Renal pelvis (tissue), 4 donors: ENCODE measurements around the gene CACNA2D2. TPM values are rescaled to one million over a fixed set of nuclear protein-coding genes. Genes with fewer than 3 reads are reported as not detected.
"Not testable (repeated sequence)": the region's sequence is repeated elsewhere in the genome, so short reads cannot be mapped to it uniquely, and the experiment has no call there.

Source experiments
- DNase-seq: peaks from one replicate; pipeline ENCODE4 v3.0.0-alpha.2; 2013
- polyA plus RNA-seq, 3 donors: library from polyadenylated mRNA; unstranded; fragments of 120-200 nt; gene quantifications; one replicate each; pipeline ENCODE4 v1.2.1, GENCODE V29; 2013; ENCODE audit not compliant: insufficient read length in 3 of 3

CACNA2D2 gene
- polyA plus RNA-seq, 3 donors, result 17.2 to 18.3 (median 17.9) TPM

GRCh38 chr3:50530001-50530970, 26.9 kb upstream of the CACNA2D2 start:
- no peak for DNase-seq

- peak; percentile 58 for DNase-seq
These were observed 22.6 kb upstream of the CACNA2D2 start for GRCh38 chr3:50525987-50526386.

GRCh38 chr3:50525191-50525910, 21.9 kb upstream of the CACNA2D2 start:
- no peak for DNase-seq

- no peak for DNase-seq
These were observed 21.3 kb upstream of the CACNA2D2 start for GRCh38 chr3:50524746-50525145.

GRCh38 chr3:50523279-50523811, 19.9 kb upstream of the CACNA2D2 start:
- peak; percentile 86 for DNase-seq

DNA sequence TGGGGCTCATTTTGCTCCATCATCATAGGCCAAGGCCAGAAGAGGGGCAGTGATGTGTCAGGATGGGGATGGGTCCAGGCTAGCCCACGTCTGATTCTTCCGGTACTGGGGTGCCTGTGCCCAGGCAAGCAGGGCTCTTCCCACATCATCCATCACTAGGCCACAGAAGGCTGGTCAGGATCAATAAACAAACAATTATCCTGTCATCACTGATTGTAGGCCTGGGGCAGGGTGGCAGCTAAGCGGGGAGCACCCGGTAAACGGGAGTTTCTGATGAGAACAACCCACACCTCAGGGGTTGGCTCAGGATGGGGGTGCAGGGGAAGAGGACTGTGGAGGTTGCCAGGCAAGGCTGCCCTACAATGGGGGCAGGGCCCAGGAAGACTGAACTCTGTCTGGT, 18.1 kb upstream of the CACNA2D2 start:
- no peak for DNase-seq

GRCh38 chr3:50520849-50521248, 17.4 kb upstream of the CACNA2D2 start:
- no peak for DNase-seq

- peak; percentile 54 for DNase-seq
These were observed 16.1 kb upstream of the CACNA2D2 start for GRCh38 chr3:50519471-50520089.

DNA sequence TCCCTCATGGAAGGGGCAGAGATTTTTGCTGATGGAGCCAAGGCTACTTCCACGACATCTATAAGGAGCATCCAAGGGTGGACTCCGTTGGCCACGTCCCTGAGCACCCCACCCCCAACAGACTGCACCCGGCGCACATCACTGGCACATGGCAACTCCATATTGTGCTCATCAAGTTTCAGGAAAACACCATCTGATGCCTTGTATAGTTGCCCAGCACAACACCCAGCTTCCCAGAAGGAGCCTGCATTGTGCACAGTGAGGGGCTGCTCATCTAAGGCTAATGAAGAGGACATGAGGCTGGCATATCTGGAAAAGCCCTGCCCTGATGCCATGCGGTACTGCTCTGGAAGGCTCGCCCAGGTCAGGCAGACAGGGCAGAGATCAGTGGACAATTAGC, 15.0 kb upstream of the CACNA2D2 start:
- DNase-seq, result no peak

DNA sequence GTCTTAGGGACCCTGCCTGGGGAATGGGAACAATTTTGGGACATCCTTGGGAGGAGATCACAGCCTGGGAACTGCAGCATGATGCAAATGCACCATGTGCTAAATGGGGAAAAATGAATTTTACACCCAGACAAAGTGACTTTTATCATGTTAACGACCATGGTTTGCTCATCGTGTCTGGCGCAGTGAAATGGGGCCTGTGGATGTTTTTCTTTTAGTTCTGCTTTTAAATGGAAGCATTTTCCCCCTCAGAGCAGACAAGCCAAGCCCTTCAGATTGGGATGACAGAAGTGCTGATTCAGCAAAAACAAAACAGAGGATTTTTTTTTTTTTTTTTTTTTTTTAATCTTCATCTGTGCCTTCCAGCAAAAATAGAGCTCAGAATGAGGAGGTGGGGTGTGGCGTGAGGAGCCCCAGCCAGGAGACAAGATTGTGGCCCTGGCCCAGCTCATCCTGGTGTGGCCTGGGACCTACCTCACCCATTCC, 14.3 kb upstream of the CACNA2D2 start:
- DNase-seq, result no peak

GRCh38 chr3:50516440-50516871, 13.0 kb upstream of the CACNA2D2 start:
- no peak for DNase-seq

GRCh38 chr3:50515565-50516439, 12.4 kb upstream of the CACNA2D2 start:
- peak; percentile 88 for DNase-seq

DNA sequence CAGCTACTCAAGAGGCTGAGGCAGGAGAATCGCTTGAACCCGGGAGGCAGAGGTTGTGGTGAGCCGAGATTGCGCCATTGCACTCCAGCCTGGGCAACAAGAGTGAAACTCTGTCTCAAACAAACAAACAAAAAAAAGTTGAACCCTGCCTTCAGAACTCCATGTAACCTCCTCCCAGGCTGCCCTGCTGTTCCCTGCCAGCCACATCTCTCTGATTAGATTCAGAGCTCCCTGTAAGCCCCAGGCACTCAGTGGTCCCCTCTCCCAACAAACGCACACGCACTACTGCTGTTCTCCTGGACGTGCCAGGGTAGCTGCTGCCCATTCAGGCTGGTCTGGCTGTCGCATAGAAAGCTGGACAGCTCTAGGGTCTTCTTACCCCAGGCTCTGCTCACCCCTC, 9.5 kb upstream of the CACNA2D2 start:
- DNase-seq, result not testable (repeated sequence)

GRCh38 chr3:50512131-50512530, 8.7 kb upstream of the CACNA2D2 start:
- DNase-seq, result no peak

- DNase-seq, result no peak
These were observed 6.9 kb upstream of the CACNA2D2 start for GRCh38 chr3:50510325-50510724.

GRCh38 chr3:50509715-50510114, 6.3 kb upstream of the CACNA2D2 start:
- DNase-seq, result no peak

DNA sequence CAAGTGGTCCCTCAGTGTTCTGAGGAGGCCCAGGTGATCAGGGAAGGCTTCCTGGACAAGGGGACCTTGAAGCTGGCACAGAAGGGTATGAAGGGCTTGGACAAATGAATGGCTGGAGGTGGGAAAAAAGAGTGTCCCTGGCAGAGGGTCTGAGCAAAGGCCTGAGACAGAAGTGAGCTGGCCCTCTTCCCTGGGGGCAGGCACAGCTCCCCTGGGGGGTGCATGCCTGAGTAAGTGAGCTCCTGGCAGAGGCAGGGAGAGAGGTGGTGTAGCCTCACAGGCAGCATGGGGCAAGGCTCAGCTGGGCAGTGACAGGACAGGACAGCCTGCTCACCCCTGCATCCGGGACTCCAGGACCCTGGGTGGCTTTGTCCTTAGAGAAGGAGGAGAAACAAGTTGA, 5.4 kb upstream of the CACNA2D2 start:
- no peak for DNase-seq

DNA sequence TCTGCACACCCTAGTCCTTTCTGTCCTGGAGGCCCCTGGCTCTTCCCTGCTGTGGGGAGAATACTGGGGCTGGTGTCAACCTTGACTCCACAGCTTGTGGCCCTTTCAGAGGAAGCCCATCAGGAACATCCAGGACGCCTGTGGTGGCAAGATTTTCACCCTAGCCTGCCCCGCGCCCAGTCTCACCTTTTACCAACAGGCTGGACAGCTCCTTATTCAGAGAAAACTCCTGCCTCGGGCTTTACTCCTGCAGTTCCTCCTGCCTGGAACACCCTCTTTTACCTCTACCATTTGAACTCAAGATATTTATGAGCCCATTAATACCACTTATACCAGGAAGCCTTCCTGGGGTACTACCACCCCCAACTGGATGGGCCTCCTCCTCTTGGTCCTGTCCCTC, 2.7 kb upstream of the CACNA2D2 start:
- DNase-seq, result no peak

GRCh38 chr3:50504681-50505080, 1.2 kb upstream of the CACNA2D2 start:
- DNase-seq, result no peak

GRCh38 chr3:50502584-50503423, 630 bp downstream of the CACNA2D2 start:
- no peak for DNase-seq
